ENCODE measurements around the gene MYCBPAP. TPM values are rescaled to one million over a fixed set of nuclear protein-coding genes. Genes with fewer than 3 reads are reported as not detected.

The MYCBPAP gene
- total and polyA plus RNA-seq, 2 donors (not counting 3 experiments of a cell fraction or from before 2014, with no cell fraction given) = 0.40 to 0.66 TPM

- CTCF ChIA-PET = interaction anchor here (0.6 to 8.4 kb wide), 9 partner anchors 13 to 168 kb away, joined by 3 to 398 read pairs (median 12); no protein-coding TSS in a partner anchor
- no peaks in the 10 kb centered on the region for H3K9me1 ChIP-seq (replicated peaks; ENCODE audit: control insufficient read depth, extremely low read depth, insufficient read depth, low read length)
- H3K9me3 ChIP-seq (replicated peaks; ENCODE audit: control insufficient read depth, insufficient read depth, low read length) = no peaks in the 10 kb centered on the region
- no peaks in the 10 kb centered on the region for H3K79me2 ChIP-seq (ENCODE audit: control insufficient read depth, insufficient read depth, low read length)
- intact Hi-C loops (cut with micrococcal nuclease) = loop anchor here (5.0 to 10.0 kb wide), 2 partner anchors 408 to 605 kb away; partner anchors contain the start of gene NME1
- H3K27me3 ChIP-seq (ENCODE audit: control insufficient read depth in 2 of 2, insufficient read depth in 2 of 2, low read length in 2 of 2) = no peaks in the 10 kb centered on the region
- no peak overlapping the region for H2AFZ ChIP-seq (ENCODE audit: low read depth, low read length)
- no TSS peak for BruUV-seq (replicated peaks)
- peaks cover 0 to 2% of the 10 kb centered on the region in 2 experiments for H3K36me3 ChIP-seq (ENCODE audit: control insufficient read depth in 2 of 2, extremely low read depth in 1 of 2, insufficient read depth in 2 of 2, low read length in 2 of 2)
- dilution Hi-C loops (cut with MboI; ENCODE audit: extremely low pct_ligation_motif_present, low sequenced_read_pairs) = no loop called here
- H4K20me1 ChIP-seq (replicated peaks; ENCODE audit: control insufficient read depth, extremely low read depth, insufficient read depth, low read length) = no peaks in the 10 kb centered on the region
- TF ChIP-seq MAX (IDR thresholded peaks at IDR 0.05; ENCODE audit: insufficient read depth, insufficient read length) (no peak), EZH2 (IDR thresholded peaks at IDR 0.05; ENCODE audit: borderline replicate concordance, low read depth, low read length, severe bottlenecking) (no peak), GATA2 (IDR thresholded peaks at IDR 0.05; ENCODE audit: insufficient read depth, insufficient read length, low read depth, low read length) (no peak), POLR2A (IDR thresholded peaks at IDR 0.05; ENCODE audit: low read depth, low read length) (no peak), FOS (IDR thresholded peaks at IDR 0.05; ENCODE audit: borderline replicate concordance, insufficient read depth, low read length) (no peak)
- H3K4me3 ChIP-seq (replicated peaks in 1 of 3; ENCODE audit: insufficient read depth in 1 of 3, low read depth in 1 of 3, low read length in 3 of 3) = no peak overlapping the region
- H3K9ac ChIP-seq (replicated peaks; ENCODE audit: extremely low read depth, insufficient read depth, low read length) = no peak overlapping the region
- POLR2A ChIA-PET = no interaction called here
- H3K27ac ChIP-seq (ENCODE audit: insufficient read depth, low read depth, low read length) = no peak overlapping the region
- FAIRE-seq (no peak), DNase-seq (ENCODE audit: low read depth, low spot score) (no peak)
- H3K4me2 ChIP-seq (ENCODE audit: insufficient read depth, low read length) = no peak overlapping the region
- peaks cover 7% of the 10 kb centered on the region for H3K4me1 ChIP-seq (ENCODE audit: control insufficient read depth, extremely low read depth, insufficient read depth, low read length)
These were observed 41.2 kb downstream of the MYCBPAP start for GRCh38 chr17:50549256-50549941.

GRCh38 chr17:50549969-50550368 is 41.7 kb downstream of the MYCBPAP start:
- TF ChIP-seq MYC (IDR thresholded peaks at IDR 0.05; ENCODE audit: low read depth, low read length) = no peak
- TF ChIP-seq JUN (IDR thresholded peaks at IDR 0.05; ENCODE audit: borderline replicate concordance, insufficient read depth, insufficient read length, low read depth) = no peak
- no peak for TF ChIP-seq EZH2 (IDR thresholded peaks at IDR 0.05; ENCODE audit: borderline replicate concordance, low read depth, low read length, severe bottlenecking)
- TF ChIP-seq GATA2 (IDR thresholded peaks at IDR 0.05; ENCODE audit: insufficient read depth, insufficient read length, low read depth, low read length) = no peak
- TF ChIP-seq POLR2AphosphoS5 (IDR thresholded peaks at IDR 0.05; ENCODE audit: insufficient read depth, low read depth, low read length) = no peak
- no peak for TF ChIP-seq MAX (IDR thresholded peaks at IDR 0.05; ENCODE audit: insufficient read depth, insufficient read length)
- dilution Hi-C loops (cut with MboI; ENCODE audit: extremely low pct_ligation_motif_present, low sequenced_read_pairs) = no loop called here
- DNase-seq (ENCODE audit: low read depth, low spot score) = no peak
- Histone ChIP-seq H3K9me1 (replicated peaks; ENCODE audit: control insufficient read depth, extremely low read depth, insufficient read depth, low read length) (no peaks in the 10 kb centered on the region), H3K79me2 (ENCODE audit: control insufficient read depth, insufficient read depth, low read length) (no peaks in the 10 kb centered on the region), H3K4me3 (replicated peaks in 1 of 3; ENCODE audit: insufficient read depth in 1 of 3, low read depth in 1 of 3, low read length in 3 of 3) (no peak overlapping the region), H3K36me3 (ENCODE audit: control insufficient read depth in 2 of 2, extremely low read depth in 1 of 2, insufficient read depth in 2 of 2, low read length in 2 of 2) (peaks cover 0 to 2% of the 10 kb centered on the region in 2 experiments), H4K20me1 (replicated peaks; ENCODE audit: control insufficient read depth, extremely low read depth, insufficient read depth, low read length) (no peaks in the 10 kb centered on the region), H3K4me1 (ENCODE audit: control insufficient read depth, extremely low read depth, insufficient read depth, low read length) (peaks cover 7% of the 10 kb centered on the region), H3K27ac (ENCODE audit: insufficient read depth, low read depth, low read length) (no peak overlapping the region), H3K4me2 (ENCODE audit: insufficient read depth, low read length) (no peak overlapping the region), H3K27me3 (ENCODE audit: control insufficient read depth in 2 of 2, insufficient read depth in 2 of 2, low read length in 2 of 2) (no peaks in the 10 kb centered on the region), H3K9ac (replicated peaks; ENCODE audit: extremely low read depth, insufficient read depth, low read length) (no peak overlapping the region), H3K9me3 (replicated peaks; ENCODE audit: control insufficient read depth, insufficient read depth, low read length) (no peaks in the 10 kb centered on the region), H2AFZ (ENCODE audit: low read depth, low read length) (no peak overlapping the region)
- no peak for FAIRE-seq
- ChIA-PET CTCF (interaction anchor here (0.8 to 8.4 kb wide), 18 partner anchors 10 to 289 kb away, joined by 3 to 398 read pairs (median 12); partner anchors contain the start of gene CACNA1G), POLR2A (interaction anchor here (1.3 kb wide), 1 partner anchor 10 kb away, joined by 3 read pairs; the partner anchor contains the start of gene CACNA1G)
- intact Hi-C loops (cut with micrococcal nuclease) = loop anchor here (5.0 to 10.0 kb wide), 2 partner anchors 407 to 605 kb away; partner anchors contain the start of gene NME1
- no TSS peak for BruUV-seq (replicated peaks)

Data from endothelial cell of umbilical vein (primary cell).